A549 (cell line): ENCODE measurements around the gene DOCK1. TPM values are rescaled to one million over a fixed set of nuclear protein-coding genes. Genes with fewer than 3 reads are reported as not detected.

Source experiments
- ATAC-seq, 2 experiments: fragments of 200-7000 bp in 1 of 2; fragments of >200 bp in 1 of 2; cut with Nextera tagmentation in 1 of 2; cut with Tn5 transposase in 1 of 2; 3 replicates each; pipeline versions ENCODE4 v1.8.0 to v1.9.1; 2018 to 2020; ENCODE audit warnings: mild to moderate bottlenecking in 1 of 2, moderate library complexity in 1 of 2
- CTCF ChIA-PET: fragments of 300-600 bp; sonication (Branson Sonifier 250); formaldehyde crosslinking; extraction: SDS; loops from one replicate; lab custom pipeline; 2021; ENCODE audit warnings: antibody characterized with exemption, inconsistent platforms; lab: Yijun Ruan, JAX
- POLR2A ChIA-PET: fragments of 350-600 bp; formaldehyde crosslinking; extraction: SDS; loops from one replicate; lab custom pipeline; 2021; ENCODE audit warnings: antibody characterized with exemption, inconsistent platforms; lab: Yijun Ruan, JAX
- DNase-seq, 2 experiments: peaks; one replicate each; pipeline versions ENCODE4 v3.0.0 to v3.0.0-alpha.2; 2011 to 2016; ENCODE audit warnings: low read depth in 1 of 2, low spot score in 1 of 2
- FAIRE-seq: peaks from 2 replicates; lab custom pipeline; 2011; peaks lifted over from hg19 to GRCh38; lab: Jason Lieb, UNC
- H3K27ac ChIP-seq, 2 experiments: fragments of >200 bp; sonication (Bioruptor Twin); formaldehyde crosslinking; 3 replicates each; pipeline ENCODE4 v1.5.1; 2016 to 2017
- H3K4me1 ChIP-seq: fragments of >200 bp; sonication (Bioruptor Twin); formaldehyde crosslinking; 3 replicates; pipeline ENCODE4 v1.6.1; 2016
- H3K4me2 ChIP-seq: fragments of >200 bp; sonication (Bioruptor Twin); formaldehyde crosslinking; 3 replicates; pipeline ENCODE4 v1.6.1; 2016
- H3K4me3 ChIP-seq: fragments of >200 bp; sonication (Bioruptor Twin); formaldehyde crosslinking; 3 replicates; pipeline ENCODE4 v1.5.1; 2016
- H3K9me3 ChIP-seq: fragments of >200 bp; sonication (Bioruptor Twin); formaldehyde crosslinking; 3 replicates; pipeline ENCODE4 v1.6.1; 2016
- CBX2 ChIP-seq: fragments of 200-600 bp; sonication (generic); IDR thresholded peaks from 2 replicates; pipeline ENCODE4 v1.6.1; 2016; ENCODE audit warnings: low read depth, mild to moderate bottlenecking, borderline replicate concordance
- CBX8 ChIP-seq: fragments of 200-600 bp; sonication (generic); IDR thresholded peaks from 2 replicates; pipeline ENCODE4 v1.6.1; 2016
- CHD4 ChIP-seq: fragments of 200-600 bp; sonication (generic); IDR thresholded peaks from 2 replicates; pipeline ENCODE4 v1.6.1; 2016; ENCODE audit warnings: antibody characterized with exemption, mild to moderate bottlenecking, borderline replicate concordance
- EHF ChIP-seq: fragments of 250-450 bp; sonication (Bioruptor Pico); IDR thresholded peaks from 2 replicates; pipeline ENCODE4 v1.5.0; 2020; ENCODE audit warnings: mild to moderate bottlenecking
- EHMT2 ChIP-seq: fragments of 200-600 bp; sonication (generic); IDR thresholded peaks from 2 replicates; pipeline ENCODE4 v1.6.1; 2016; ENCODE audit warnings: antibody characterized with exemption, low read depth, mild to moderate bottlenecking, moderate library complexity
- FOSB ChIP-seq: fragments of 250-450 bp; sonication (Bioruptor Pico); IDR thresholded peaks from 2 replicates; pipeline ENCODE4 v1.5.0; 2020; ENCODE audit warnings: mild to moderate bottlenecking, moderate library complexity
- GATA3 ChIP-seq: IDR thresholded peaks from 2 replicates; pipeline ENCODE4 v1.6.1; 2012; ENCODE audit warnings: borderline replicate concordance
- HEYL ChIP-seq: fragments of 250-450 bp; sonication (Bioruptor Pico); IDR thresholded peaks from 2 replicates; pipeline ENCODE4 v1.8.0; 2021; ENCODE audit warnings: mild to moderate bottlenecking, moderate library complexity
- HOXA7 ChIP-seq: fragments of 250-450 bp; sonication (Bioruptor Pico); IDR thresholded peaks from 2 replicates; pipeline ENCODE4 v1.5.0; 2020; ENCODE audit warnings: mild to moderate bottlenecking, moderate library complexity
- HOXB13 ChIP-seq: fragments of 250-450 bp; sonication (Bioruptor Pico); IDR thresholded peaks from 2 replicates; pipeline ENCODE4 v1.5.0; 2020; ENCODE audit warnings: low read depth, mild to moderate bottlenecking, moderate library complexity
- MYC ChIP-seq: IDR thresholded peaks from 2 replicates; pipeline ENCODE4 v1.6.1; 2012; ENCODE audit warnings: mild to moderate bottlenecking, inconsistent platforms, low read length, improper control_type of control experiment, borderline replicate concordance
- NFE2L2 ChIP-seq: fragments of 150-350 bp; conservative IDR thresholded peaks from 2 replicates; pipeline ENCODE4 v1.6.1; 2014; ENCODE audit warnings: low read length
- NPAS2 ChIP-seq: fragments of 250-450 bp; sonication (Bioruptor Pico); IDR thresholded peaks from 2 replicates; pipeline ENCODE4 v1.8.0; 2022; ENCODE audit warnings: mild to moderate bottlenecking, moderate library complexity, borderline replicate concordance
- NR3C1 ChIP-seq: fragments of >200 bp; sonication (Bioruptor Twin); formaldehyde crosslinking; IDR thresholded peaks from 3 replicates; pipeline ENCODE4 v1.6.1; 2017
- RAD21 ChIP-seq, 2 experiments: fragments of >200 bp in 1 of 2; sonication (Bioruptor Twin) in 1 of 2; formaldehyde crosslinking in 1 of 2; IDR thresholded peaks in 1 of 2; conservative IDR thresholded peaks in 1 of 2; 2 replicates in 1 of 2; 3 replicates in 1 of 2; pipeline ENCODE4 v1.6.1; 2012 to 2018; ENCODE audit warnings: inconsistent platforms in 1 of 2
- RFX5 ChIP-seq: fragments of 450-650 bp; IDR thresholded peaks from 2 replicates; pipeline ENCODE4 v1.7.1; 2014; ENCODE audit warnings: antibody characterized with exemption, mild to moderate bottlenecking, moderate library complexity
- TFCP2L1 ChIP-seq: fragments of 250-450 bp; sonication (Bioruptor Pico); IDR thresholded peaks from 2 replicates; pipeline ENCODE4 v1.5.0; 2021; ENCODE audit warnings: mild to moderate bottlenecking
- ZC3H11A ChIP-seq: fragments of 450-650 bp; IDR thresholded peaks from 2 replicates; pipeline ENCODE4 v1.6.1; 2014; ENCODE audit warnings: antibody characterized with exemption, mild to moderate bottlenecking
- ZSCAN20 ChIP-seq: fragments of 250-450 bp; sonication (Bioruptor Pico); IDR thresholded peaks from 2 replicates; pipeline ENCODE4 v1.8.0; 2022; ENCODE audit warnings: mild to moderate bottlenecking, moderate library complexity
- WGBS: methylation state at CpG from one replicate; pipeline ENCODE4 v1.1.6; 2017; ENCODE audit errors: missing lambda C conversion rate; 5-methylcytosine and 5-hydroxymethylcytosine counted together
- polyA plus RNA-seq, 4 experiments: library from polyadenylated mRNA; depleted of rRNA in 3 of 4; stranded (reverse); fragments of >200 nt; fragmentation: RNase III in 1 of 4; extraction: RNeasy Plus Mini Kit Qiagen cat#74134 plus additional on column Dnase treatment in 1 of 4; gene quantifications; 2 replicates in 3 of 4; 3 replicates in 1 of 4; pipeline ENCODE4 v1.2.3, GENCODE V29; 2011 to 2017
- TF ChIP-seq, protein P1 (sequence below): fragments of 250-450 bp; sonication (Bioruptor Pico); IDR thresholded peaks from 2 replicates; pipeline ENCODE4 v1.5.0; 2020; ENCODE audit warnings: low read depth, mild to moderate bottlenecking, moderate library complexity
- TF ChIP-seq, protein P2 (sequence below): IDR thresholded peaks from 2 replicates; pipeline ENCODE4 v1.6.1; 2012
- TF ChIP-seq, protein P3 (sequence below): fragments of 250-450 bp; sonication (Bioruptor Pico); IDR thresholded peaks from 2 replicates; pipeline ENCODE4 v1.5.0; 2021; ENCODE audit warnings: mild to moderate bottlenecking, moderate library complexity, borderline replicate concordance
- TF ChIP-seq, protein P4 (sequence below): IDR thresholded peaks from 2 replicates; pipeline ENCODE4 v1.6.1; 2012; ENCODE audit warnings: low read depth, borderline replicate concordance
- TF ChIP-seq, protein P5 (sequence below): fragments of >200 bp; sonication (Bioruptor Twin); formaldehyde crosslinking; IDR thresholded peaks from 3 replicates; pipeline ENCODE4 v1.5.1; 2016
- TF ChIP-seq, protein P6 (sequence below): fragments of >200 bp; sonication (Bioruptor Twin); formaldehyde crosslinking; IDR thresholded peaks from 3 replicates; pipeline ENCODE4 v1.6.1; 2016

The DOCK1 gene
- polyA plus RNA-seq, 2 of the 4 experiments (the other 2 are of a cell fraction), result 22.6 to 28.2 TPM

DNA sequence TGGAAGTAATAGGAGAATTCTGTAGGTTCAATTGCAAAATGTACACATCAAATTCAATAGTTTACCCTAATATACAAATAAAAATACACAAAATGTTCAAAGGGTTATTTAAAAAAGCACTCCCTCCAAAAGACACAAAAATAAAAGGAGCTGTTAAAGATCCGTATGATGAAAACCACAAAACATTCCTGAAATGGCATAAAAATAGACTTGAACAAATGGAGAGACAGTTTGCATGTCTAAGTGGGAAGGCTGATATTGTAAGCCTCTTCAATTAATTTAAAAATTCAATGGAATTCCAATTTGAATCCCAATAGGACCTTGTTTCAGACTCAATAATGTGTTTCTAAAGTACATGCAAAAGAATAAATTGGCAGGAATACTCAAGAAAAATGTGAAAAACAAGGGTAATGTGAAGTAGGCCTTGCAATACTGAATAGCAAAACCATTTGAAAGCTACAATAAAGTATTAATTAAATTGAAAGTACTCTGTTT, 329.1 kb downstream of the DOCK1 start:
- ATAC-seq (no peak), FAIRE-seq (no peak), DNase-seq (no peak)
- POLR2A ChIA-PET, result no interaction called here
- WGBS, result 97% methylated on average over 1 of the region's 1 CpG
- Histone ChIP-seq H3K4me1 (no peaks in the 10 kb centered on the region), H3K4me3 (no peak overlapping the region), H3K9me3 (no peaks in the 10 kb centered on the region), H3K27ac (no peak overlapping the region), H3K4me2 (no peak overlapping the region)
- TF ChIP-seq, protein P1, sequence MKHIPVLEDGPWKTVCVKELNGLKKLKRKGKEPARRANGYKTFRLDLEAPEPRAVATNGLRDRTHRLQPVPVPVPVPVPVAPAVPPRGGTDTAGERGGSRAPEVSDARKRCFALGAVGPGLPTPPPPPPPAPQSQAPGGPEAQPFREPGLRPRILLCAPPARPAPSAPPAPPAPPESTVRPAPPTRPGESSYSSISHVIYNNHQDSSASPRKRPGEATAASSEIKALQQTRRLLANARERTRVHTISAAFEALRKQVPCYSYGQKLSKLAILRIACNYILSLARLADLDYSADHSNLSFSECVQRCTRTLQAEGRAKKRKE, result no peak
- TF ChIP-seq EHMT2, result no peak
- no peak for TF ChIP-seq NPAS2 (CRISPR knock-in tag)
- no peak for TF ChIP-seq HEYL (CRISPR knock-in tag)
- TF ChIP-seq, protein P2, sequence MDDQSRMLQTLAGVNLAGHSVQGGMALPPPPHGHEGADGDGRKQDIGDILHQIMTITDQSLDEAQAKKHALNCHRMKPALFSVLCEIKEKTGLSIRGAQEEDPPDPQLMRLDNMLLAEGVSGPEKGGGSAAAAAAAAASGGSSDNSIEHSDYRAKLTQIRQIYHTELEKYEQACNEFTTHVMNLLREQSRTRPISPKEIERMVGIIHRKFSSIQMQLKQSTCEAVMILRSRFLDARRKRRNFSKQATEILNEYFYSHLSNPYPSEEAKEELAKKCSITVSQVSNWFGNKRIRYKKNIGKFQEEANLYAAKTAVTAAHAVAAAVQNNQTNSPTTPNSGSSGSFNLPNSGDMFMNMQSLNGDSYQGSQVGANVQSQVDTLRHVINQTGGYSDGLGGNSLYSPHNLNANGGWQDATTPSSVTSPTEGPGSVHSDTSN, result no peak
- TF ChIP-seq, protein P3, sequence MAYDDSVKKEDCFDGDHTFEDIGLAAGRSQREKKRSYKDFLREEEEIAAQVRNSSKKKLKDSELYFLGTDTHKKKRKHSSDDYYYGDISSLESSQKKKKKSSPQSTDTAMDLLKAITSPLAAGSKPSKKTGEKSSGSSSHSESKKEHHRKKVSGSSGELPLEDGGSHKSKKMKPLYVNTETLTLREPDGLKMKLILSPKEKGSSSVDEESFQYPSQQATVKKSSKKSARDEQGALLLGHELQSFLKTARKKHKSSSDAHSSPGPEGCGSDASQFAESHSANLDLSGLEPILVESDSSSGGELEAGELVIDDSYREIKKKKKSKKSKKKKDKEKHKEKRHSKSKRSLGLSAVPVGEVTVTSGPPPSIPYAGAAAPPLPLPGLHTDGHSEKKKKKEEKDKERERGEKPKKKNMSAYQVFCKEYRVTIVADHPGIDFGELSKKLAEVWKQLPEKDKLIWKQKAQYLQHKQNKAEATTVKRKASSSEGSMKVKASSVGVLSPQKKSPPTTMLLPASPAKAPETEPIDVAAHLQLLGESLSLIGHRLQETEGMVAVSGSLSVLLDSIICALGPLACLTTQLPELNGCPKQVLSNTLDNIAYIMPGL (CRISPR knock-in tag), result no peak
- TF ChIP-seq HOXB13 (CRISPR knock-in tag), result no peak
- no peak for TF ChIP-seq GATA3
- no peak for TF ChIP-seq NFE2L2
- TF ChIP-seq MYC, result no peak
- TF ChIP-seq, protein P4, sequence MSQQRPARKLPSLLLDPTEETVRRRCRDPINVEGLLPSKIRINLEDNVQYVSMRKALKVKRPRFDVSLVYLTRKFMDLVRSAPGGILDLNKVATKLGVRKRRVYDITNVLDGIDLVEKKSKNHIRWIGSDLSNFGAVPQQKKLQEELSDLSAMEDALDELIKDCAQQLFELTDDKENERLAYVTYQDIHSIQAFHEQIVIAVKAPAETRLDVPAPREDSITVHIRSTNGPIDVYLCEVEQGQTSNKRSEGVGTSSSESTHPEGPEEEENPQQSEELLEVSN, result no peak
- no peak for TF ChIP-seq TFCP2L1
- no peak for TF ChIP-seq ZSCAN20 (CRISPR knock-in tag)
- TF ChIP-seq CHD4, result no peak
- CTCF ChIA-PET, result no interaction called here

DNA sequence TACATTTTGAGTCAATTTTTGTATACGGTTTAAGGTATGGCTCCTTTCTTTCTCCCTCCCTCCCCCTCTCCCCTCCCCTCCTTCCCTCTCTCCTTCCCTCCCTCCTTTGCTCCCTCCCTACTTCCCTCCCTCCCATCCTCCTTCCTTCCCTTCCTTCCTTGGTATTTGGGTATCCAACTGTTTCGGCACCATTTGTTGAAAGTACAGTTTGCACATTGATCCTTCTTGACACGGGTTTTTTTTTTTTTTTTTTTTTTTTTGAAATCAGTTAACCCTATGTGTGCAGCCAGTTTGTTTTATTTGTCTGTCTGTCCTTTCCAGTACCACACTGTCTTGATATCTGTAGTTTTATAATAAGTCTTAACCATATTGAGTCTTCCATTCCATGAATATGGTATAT, 331.0 kb downstream of the DOCK1 start:
- WGBS, result 64% methylated on average over 3 of the region's 3 CpGs
- FAIRE-seq (no peak), DNase-seq (no peak), ATAC-seq (no peak)
- CTCF ChIA-PET, result no interaction called here
- Histone ChIP-seq H3K27ac (no peak overlapping the region), H3K9me3 (no peaks in the 10 kb centered on the region), H3K4me1 (no peaks in the 10 kb centered on the region), H3K4me2 (no peak overlapping the region), H3K4me3 (no peak overlapping the region)
- POLR2A ChIA-PET, result no interaction called here
- no peak for TF ChIP-seq RAD21 (conservative IDR thresholded peaks at IDR 0.05 in 1 of 2, IDR thresholded peaks at IDR 0.05 in 1 of 2)
- no peak for TF ChIP-seq CBX2

DNA sequence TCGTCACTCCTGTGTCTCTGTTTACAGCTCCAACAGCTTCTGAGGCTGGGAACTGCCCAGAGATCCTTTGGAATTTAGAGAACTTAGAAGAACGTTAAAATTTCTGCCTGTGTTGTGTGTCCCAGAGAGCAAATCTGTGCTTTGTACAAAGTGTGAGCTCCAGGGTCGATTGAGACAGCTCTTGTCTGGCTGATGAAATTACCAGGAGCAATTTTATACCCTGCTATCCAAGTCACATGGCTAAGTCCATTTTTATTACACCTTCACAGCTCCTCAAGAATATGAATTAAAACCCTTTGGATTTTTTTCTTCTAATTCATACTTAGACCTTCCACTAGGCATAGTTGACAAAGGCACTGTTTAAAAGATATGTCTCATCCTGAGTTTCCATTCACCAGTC, 337.7 kb downstream of the DOCK1 start:
- Histone ChIP-seq H3K4me3 (no peak overlapping the region), H3K9me3 (no peaks in the 10 kb centered on the region), H3K4me1 (no peaks in the 10 kb centered on the region), H3K27ac (no peak overlapping the region), H3K4me2 (no peak overlapping the region)
- ATAC-seq (no peak), FAIRE-seq (no peak), DNase-seq (no peak)
- POLR2A ChIA-PET, result no interaction called here
- CTCF ChIA-PET, result interaction anchor here (1.0 to 1.6 kb wide), 5 partner anchors 11 to 96 kb away, joined by 3 to 4 read pairs (median 3); no protein-coding TSS in a partner anchor
- 58% methylated on average over 3 of the region's 3 CpGs for WGBS
- TF ChIP-seq, protein P5, sequence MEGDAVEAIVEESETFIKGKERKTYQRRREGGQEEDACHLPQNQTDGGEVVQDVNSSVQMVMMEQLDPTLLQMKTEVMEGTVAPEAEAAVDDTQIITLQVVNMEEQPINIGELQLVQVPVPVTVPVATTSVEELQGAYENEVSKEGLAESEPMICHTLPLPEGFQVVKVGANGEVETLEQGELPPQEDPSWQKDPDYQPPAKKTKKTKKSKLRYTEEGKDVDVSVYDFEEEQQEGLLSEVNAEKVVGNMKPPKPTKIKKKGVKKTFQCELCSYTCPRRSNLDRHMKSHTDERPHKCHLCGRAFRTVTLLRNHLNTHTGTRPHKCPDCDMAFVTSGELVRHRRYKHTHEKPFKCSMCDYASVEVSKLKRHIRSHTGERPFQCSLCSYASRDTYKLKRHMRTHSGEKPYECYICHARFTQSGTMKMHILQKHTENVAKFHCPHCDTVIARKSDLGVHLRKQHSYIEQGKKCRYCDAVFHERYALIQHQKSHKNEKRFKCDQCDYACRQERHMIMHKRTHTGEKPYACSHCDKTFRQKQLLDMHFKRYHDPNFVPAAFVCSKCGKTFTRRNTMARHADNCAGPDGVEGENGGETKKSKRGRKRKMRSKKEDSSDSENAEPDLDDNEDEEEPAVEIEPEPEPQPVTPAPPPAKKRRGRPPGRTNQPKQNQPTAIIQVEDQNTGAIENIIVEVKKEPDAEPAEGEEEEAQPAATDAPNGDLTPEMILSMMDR, result no peak
- TF ChIP-seq, protein P6, sequence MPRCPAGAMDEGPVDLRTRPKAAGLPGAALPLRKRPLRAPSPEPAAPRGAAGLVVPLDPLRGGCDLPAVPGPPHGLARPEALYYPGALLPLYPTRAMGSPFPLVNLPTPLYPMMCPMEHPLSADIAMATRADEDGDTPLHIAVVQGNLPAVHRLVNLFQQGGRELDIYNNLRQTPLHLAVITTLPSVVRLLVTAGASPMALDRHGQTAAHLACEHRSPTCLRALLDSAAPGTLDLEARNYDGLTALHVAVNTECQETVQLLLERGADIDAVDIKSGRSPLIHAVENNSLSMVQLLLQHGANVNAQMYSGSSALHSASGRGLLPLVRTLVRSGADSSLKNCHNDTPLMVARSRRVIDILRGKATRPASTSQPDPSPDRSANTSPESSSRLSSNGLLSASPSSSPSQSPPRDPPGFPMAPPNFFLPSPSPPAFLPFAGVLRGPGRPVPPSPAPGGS, result no peak
- TF ChIP-seq NFE2L2 (no peak), NPAS2 (CRISPR knock-in tag) (no peak), MYC (no peak), ZC3H11A (no peak), RFX5 (no peak), CBX2 (no peak), GATA3 (no peak), HEYL (CRISPR knock-in tag) (no peak), EHF (CRISPR knock-in tag) (no peak), NR3C1 (no peak), CBX8 (no peak), FOSB (CRISPR knock-in tag) (no peak), HOXA7 (CRISPR knock-in tag) (no peak), RAD21 (conservative IDR thresholded peaks at IDR 0.05 in 1 of 2, IDR thresholded peaks at IDR 0.05 in 1 of 2) (no peak)
